ENCODE results near the gene ATG14. TPM values are rescaled to one million over a fixed set of nuclear protein-coding genes. Genes with fewer than 3 reads are reported as not detected.
"Not testable (repeated sequence)": the region's sequence is repeated elsewhere in the genome, so short reads cannot be mapped to it uniquely, and the experiment has no call there.

ATG14 gene
- total RNA-seq, 1 donor from 2014 or later, result 11.1 TPM

DNA sequence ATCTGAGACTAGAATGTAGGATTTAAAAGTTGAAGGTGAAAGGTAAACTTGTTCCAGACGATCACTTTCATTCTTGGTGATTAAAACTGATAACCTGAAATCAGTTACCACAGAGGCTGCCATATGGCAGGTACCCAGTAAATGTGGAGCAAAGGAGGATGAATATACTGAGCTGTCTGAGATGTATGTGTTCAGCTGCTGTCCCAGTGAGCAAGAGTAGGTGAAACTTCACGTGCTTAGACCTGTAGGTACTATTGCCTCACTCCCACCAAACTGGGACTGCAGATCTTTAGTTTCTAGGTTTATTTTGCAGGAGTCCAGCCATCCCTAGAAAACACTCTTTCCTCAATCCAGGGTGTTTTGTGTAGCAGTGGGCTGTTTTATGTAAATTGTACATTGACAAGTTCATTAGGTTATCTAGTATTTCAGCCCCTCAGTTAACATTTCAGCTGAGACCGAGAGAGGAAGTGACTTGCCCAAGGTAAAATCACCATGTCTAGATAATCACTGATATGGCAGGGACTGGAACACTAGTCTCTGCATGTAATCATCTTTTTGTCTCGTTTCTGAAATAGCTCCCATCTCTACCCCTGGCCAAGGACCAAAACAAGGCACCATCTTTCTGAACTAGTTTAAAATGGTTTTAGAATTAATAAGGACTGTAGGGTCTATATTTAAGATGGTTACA, 62.7 kb downstream of the ATG14 start:
- TF ChIP-seq CTCF (IDR thresholded peaks at IDR 0.05), result no peak
- no peak overlapping the region for H3K4me3 Mint-ChIP-seq (ENCODE audit: unreplicated experiment)
- peaks cover 9% of the 10 kb centered on the region for H3K4me1 Mint-ChIP-seq (ENCODE audit: low read depth)
- H3K9me3 Mint-ChIP-seq (ENCODE audit: low read depth), result no peaks in the 10 kb centered on the region
- DNase-seq (ENCODE audit: low spot score), result no peak
- peaks cover 3% of the 10 kb centered on the region for H3K36me3 Mint-ChIP-seq (ENCODE audit: low read depth)
- H3K27ac Mint-ChIP-seq (ENCODE audit: unreplicated experiment), result no peak overlapping the region
- H3K27me3 Mint-ChIP-seq (ENCODE audit: low read depth), result no peaks in the 10 kb centered on the region

DNA sequence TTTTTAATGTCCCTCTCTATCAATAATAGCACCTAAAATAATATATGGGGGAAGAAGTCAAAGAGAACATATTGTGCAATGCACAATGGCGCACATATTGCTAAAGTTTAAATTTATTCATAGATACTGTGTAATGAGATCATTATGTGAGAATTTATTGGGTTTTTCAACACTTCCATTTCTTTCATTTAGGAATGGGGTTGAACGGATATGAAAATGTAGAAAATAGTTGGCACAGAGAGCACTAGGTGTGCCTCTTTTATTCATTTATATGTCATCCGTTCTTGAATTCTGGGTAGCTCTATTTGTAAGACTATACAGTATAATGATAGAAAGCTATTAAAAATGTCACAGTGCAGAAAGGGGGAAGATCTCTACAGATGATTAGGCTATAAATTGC, 63.9 kb downstream of the ATG14 start:
- Mint-ChIP-seq H3K9me3 (ENCODE audit: low read depth) (no peaks in the 10 kb centered on the region), H3K4me1 (ENCODE audit: low read depth) (peaks cover 9% of the 10 kb centered on the region), H3K27me3 (ENCODE audit: low read depth) (no peaks in the 10 kb centered on the region), H3K27ac (ENCODE audit: unreplicated experiment) (no peak overlapping the region), H3K4me3 (ENCODE audit: unreplicated experiment) (no peak overlapping the region), H3K36me3 (ENCODE audit: low read depth) (peaks cover 3% of the 10 kb centered on the region)
- DNase-seq (ENCODE audit: low spot score), result no peak
- no peak for TF ChIP-seq CTCF (IDR thresholded peaks at IDR 0.05)

- no peak overlapping the region for H3K27ac Mint-ChIP-seq (ENCODE audit: unreplicated experiment)
- no peak for DNase-seq (ENCODE audit: low spot score)
- TF ChIP-seq CTCF (IDR thresholded peaks at IDR 0.05), result no peak
- peaks cover 9% of the 10 kb centered on the region for H3K4me1 Mint-ChIP-seq (ENCODE audit: low read depth)
- H3K4me3 Mint-ChIP-seq (ENCODE audit: unreplicated experiment), result no peak overlapping the region
- peaks cover 2% of the 10 kb centered on the region for H3K36me3 Mint-ChIP-seq (ENCODE audit: low read depth)
- no peaks in the 10 kb centered on the region for H3K9me3 Mint-ChIP-seq (ENCODE audit: low read depth)
- no peaks in the 10 kb centered on the region for H3K27me3 Mint-ChIP-seq (ENCODE audit: low read depth)
Measured at GRCh38 chr14:55347040-55347439, 64.6 kb downstream of the ATG14 start.

DNA sequence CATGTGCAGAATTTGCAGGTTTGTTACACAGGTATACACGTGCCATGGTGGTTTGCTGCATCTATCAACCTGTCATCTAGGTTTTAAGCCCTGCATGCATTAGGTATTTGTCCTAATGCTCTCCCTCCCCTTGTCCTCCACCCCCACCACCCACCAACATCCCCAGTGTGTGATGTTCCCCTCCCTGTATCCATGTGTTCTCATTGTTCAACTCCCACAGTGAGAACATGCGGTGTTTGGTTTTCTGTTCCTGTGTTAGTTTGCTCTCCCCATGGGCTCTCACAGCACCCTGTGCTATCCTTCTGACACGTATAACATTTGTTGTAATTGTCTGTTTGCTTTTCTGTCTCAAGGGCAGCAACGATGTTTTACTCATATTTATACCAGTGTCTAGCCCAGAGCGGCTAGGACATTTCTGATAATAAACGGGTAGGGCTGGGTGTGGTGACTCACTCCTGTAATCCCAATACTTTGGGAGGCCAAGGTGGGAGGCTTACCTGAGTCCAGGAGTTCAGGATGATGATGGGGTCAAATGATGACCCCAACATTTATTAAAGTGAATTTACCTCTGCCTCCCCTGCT, 67.0 kb downstream of the ATG14 start:
- not testable (repeated sequence) for H3K27me3 Mint-ChIP-seq (ENCODE audit: low read depth); H3K27ac Mint-ChIP-seq (ENCODE audit: unreplicated experiment); H3K36me3 Mint-ChIP-seq (ENCODE audit: low read depth); H3K4me3 Mint-ChIP-seq (ENCODE audit: unreplicated experiment); DNase-seq (ENCODE audit: low spot score); H3K9me3 Mint-ChIP-seq (ENCODE audit: low read depth)
- peaks cover 22% of the 10 kb centered on the region for H3K4me1 Mint-ChIP-seq (ENCODE audit: low read depth)

DNA sequence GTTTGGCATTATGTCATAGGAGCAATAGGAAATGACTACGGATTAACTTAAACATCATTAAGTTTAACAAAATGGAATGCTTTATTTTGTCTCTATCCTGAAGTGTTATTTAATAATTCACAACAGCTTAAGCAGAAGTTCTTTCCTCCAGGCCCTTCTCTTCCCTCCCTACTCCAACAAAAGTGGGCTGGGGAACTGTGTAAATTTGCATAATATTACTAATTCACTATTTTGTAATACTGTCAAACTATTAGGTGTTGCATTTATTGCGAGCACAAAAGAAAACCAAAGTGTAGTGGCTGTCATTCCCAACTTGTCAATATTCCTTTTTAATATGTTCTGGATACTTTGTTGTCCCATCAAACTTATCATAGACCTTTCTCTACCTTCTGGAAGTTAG, 69.8 kb downstream of the ATG14 start:
- no peak for TF ChIP-seq CTCF (IDR thresholded peaks at IDR 0.05)
- H3K36me3 Mint-ChIP-seq (ENCODE audit: low read depth), result no peaks in the 10 kb centered on the region
- no peaks in the 10 kb centered on the region for H3K9me3 Mint-ChIP-seq (ENCODE audit: low read depth)
- no peak for DNase-seq (ENCODE audit: low spot score)
- no peak overlapping the region for H3K27ac Mint-ChIP-seq (ENCODE audit: unreplicated experiment)
- no peak overlapping the region for H3K4me3 Mint-ChIP-seq (ENCODE audit: unreplicated experiment)
- H3K4me1 Mint-ChIP-seq (ENCODE audit: low read depth), result peaks cover 20% of the 10 kb centered on the region
- no peaks in the 10 kb centered on the region for H3K27me3 Mint-ChIP-seq (ENCODE audit: low read depth)

DNA sequence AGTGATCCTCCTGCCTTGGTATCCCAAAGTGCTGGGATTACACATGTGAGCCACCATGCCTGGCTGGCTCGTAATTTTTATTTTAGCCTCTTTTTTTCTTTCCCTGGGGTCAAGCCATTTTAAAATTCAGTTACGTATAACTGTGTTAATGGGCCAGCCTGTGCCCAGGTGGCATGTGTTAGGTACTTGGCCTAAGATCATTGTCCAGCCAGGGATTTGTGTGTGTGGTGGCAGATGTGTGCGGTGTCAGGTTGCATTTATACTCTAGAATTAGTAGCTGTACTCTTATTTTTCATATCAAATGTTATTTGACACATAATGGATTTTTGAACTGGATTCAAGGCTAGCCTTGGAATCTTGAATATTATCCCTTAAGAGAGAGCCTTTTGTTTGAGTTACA, 71.1 kb downstream of the ATG14 start:
- no peak for DNase-seq (ENCODE audit: low spot score)
- no peaks in the 10 kb centered on the region for H3K9me3 Mint-ChIP-seq (ENCODE audit: low read depth)
- no peak for TF ChIP-seq CTCF (IDR thresholded peaks at IDR 0.05)
- no peak overlapping the region for H3K27ac Mint-ChIP-seq (ENCODE audit: unreplicated experiment)
- H3K36me3 Mint-ChIP-seq (ENCODE audit: low read depth), result no peaks in the 10 kb centered on the region
- no peak overlapping the region for H3K4me3 Mint-ChIP-seq (ENCODE audit: unreplicated experiment)
- H3K27me3 Mint-ChIP-seq (ENCODE audit: low read depth), result no peaks in the 10 kb centered on the region
- H3K4me1 Mint-ChIP-seq (ENCODE audit: low read depth), result peaks cover 27% of the 10 kb centered on the region

Measured in chondrocyte (in vitro differentiated cells).